Nephron (organoid): ENCODE measurements around the gene CCNG2.

ENCODE experiments used
- H3K27ac Mint-ChIP-seq, 3 experiments: 2 replicates each; pipeline ENCODE4 v1.8.0; 2020; ENCODE audit warnings: mixed read lengths in 3 of 3, mild to moderate bottlenecking in 2 of 3, moderate library complexity in 1 of 3
- H3K27me3 Mint-ChIP-seq: 2 replicates; pipeline ENCODE4 v1.8.0; 2021; ENCODE audit warnings: low read depth, mild to moderate bottlenecking, moderate library complexity, mixed read lengths
- H3K36me3 Mint-ChIP-seq: 2 replicates; pipeline ENCODE4 v1.8.0; 2020; ENCODE audit warnings: low read depth, mixed read lengths
- H3K4me1 Mint-ChIP-seq: 2 replicates; pipeline ENCODE4 v1.8.0; 2020; ENCODE audit warnings: mixed read lengths
- H3K4me3 Mint-ChIP-seq, 3 experiments: 2 replicates each; pipeline ENCODE4 v1.8.0; 2020; ENCODE audit warnings: mild to moderate bottlenecking in 3 of 3, mixed read lengths in 3 of 3, moderate library complexity in 2 of 3
- H3K9me3 Mint-ChIP-seq: 2 replicates; pipeline ENCODE4 v1.8.0; 2020; ENCODE audit warnings: mixed read lengths
- CTCF ChIP-seq, 3 experiments: fragments of 200-600 bp; sonication (generic); IDR thresholded peaks; one replicate each; pipeline ENCODE4 v1.5.0; 2021; ENCODE audit warnings: antibody characterized with exemption in 3 of 3; ENCODE audit not compliant: unreplicated experiment in 3 of 3

The CCNG2 gene

GRCh38 chr4:77121736-77122240 lies 35.2 kb upstream of the CCNG2 start:
- H3K27ac Mint-ChIP-seq, result peak overlapping the region in 2 of 3 experiments; percentile 23 to 37
- peaks cover 26% of the 10 kb centered on the region for H3K4me1 Mint-ChIP-seq
- no peak overlapping the region for H3K4me3 Mint-ChIP-seq
- TF ChIP-seq CTCF (IDR thresholded peaks at IDR 0.05; ENCODE audit: unreplicated experiment in 3 of 3), result no peak
- no peaks in the 10 kb centered on the region for H3K27me3 Mint-ChIP-seq
- H3K36me3 Mint-ChIP-seq, result no peaks in the 10 kb centered on the region
- H3K9me3 Mint-ChIP-seq, result peaks cover 5% of the 10 kb centered on the region

- H3K4me1 Mint-ChIP-seq, result peaks cover 30% of the 10 kb centered on the region
- H3K27me3 Mint-ChIP-seq, result no peaks in the 10 kb centered on the region
- peaks cover 3% of the 10 kb centered on the region for H3K9me3 Mint-ChIP-seq
- no peak overlapping the region for H3K4me3 Mint-ChIP-seq
- H3K36me3 Mint-ChIP-seq, result no peaks in the 10 kb centered on the region
- H3K27ac Mint-ChIP-seq, result peak overlapping the region in 1 of 3 experiments; percentile 37
- no peak for TF ChIP-seq CTCF (IDR thresholded peaks at IDR 0.05; ENCODE audit: unreplicated experiment in 3 of 3)
Observed at GRCh38 chr4:77122656-77123055, 34.4 kb upstream of the CCNG2 start.

GRCh38 chr4:77123411-77123810 lies 33.6 kb upstream of the CCNG2 start:
- no peaks in the 10 kb centered on the region for H3K36me3 Mint-ChIP-seq
- H3K27me3 Mint-ChIP-seq, result peaks cover 4% of the 10 kb centered on the region
- no peak overlapping the region for H3K4me3 Mint-ChIP-seq
- peaks cover 37% of the 10 kb centered on the region for H3K4me1 Mint-ChIP-seq
- H3K27ac Mint-ChIP-seq, result no peak overlapping the region
- no peak for TF ChIP-seq CTCF (IDR thresholded peaks at IDR 0.05; ENCODE audit: unreplicated experiment in 3 of 3)
- peaks cover 3% of the 10 kb centered on the region for H3K9me3 Mint-ChIP-seq

GRCh38 chr4:77124576-77124975 lies 32.4 kb upstream of the CCNG2 start:
- H3K9me3 Mint-ChIP-seq, result peaks cover 3% of the 10 kb centered on the region
- H3K36me3 Mint-ChIP-seq, result no peaks in the 10 kb centered on the region
- peaks cover 4% of the 10 kb centered on the region for H3K27me3 Mint-ChIP-seq
- peaks cover 37% of the 10 kb centered on the region for H3K4me1 Mint-ChIP-seq
- no peak overlapping the region for H3K27ac Mint-ChIP-seq
- TF ChIP-seq CTCF (IDR thresholded peaks at IDR 0.05; ENCODE audit: unreplicated experiment in 3 of 3), result no peak
- no peak overlapping the region for H3K4me3 Mint-ChIP-seq

- Mint-ChIP-seq H3K27ac (no peak overlapping the region), H3K9me3 (peaks cover 6% of the 10 kb centered on the region), H3K4me3 (no peak overlapping the region), H3K36me3 (no peaks in the 10 kb centered on the region), H3K27me3 (peaks cover 4% of the 10 kb centered on the region), H3K4me1 (peaks cover 37% of the 10 kb centered on the region)
- no peak for TF ChIP-seq CTCF (IDR thresholded peaks at IDR 0.05; ENCODE audit: unreplicated experiment in 3 of 3)
Observed at GRCh38 chr4:77125961-77126360, 31.0 kb upstream of the CCNG2 start.

GRCh38 chr4:77126809-77127208 lies 30.2 kb upstream of the CCNG2 start:
- Mint-ChIP-seq H3K27ac (no peak overlapping the region), H3K4me3 (no peak overlapping the region), H3K4me1 (peaks cover 32% of the 10 kb centered on the region), H3K36me3 (no peaks in the 10 kb centered on the region), H3K27me3 (peaks cover 4% of the 10 kb centered on the region), H3K9me3 (peaks cover 6% of the 10 kb centered on the region)
- no peak for TF ChIP-seq CTCF (IDR thresholded peaks at IDR 0.05; ENCODE audit: unreplicated experiment in 3 of 3)
